Measurements from ENCODE around the gene BCAS3.
A peak's percentile ranks its signal among the peaks of the same experiment; 100 is the strongest.

The BCAS3 gene

GRCh38 chr17:60676758-60677307, 818 bp upstream of the BCAS3 start:
- no peak for DNase-seq

GRCh38 chr17:60678118-60678444, 430 bp downstream of the BCAS3 start:
- no peak for DNase-seq

DNA sequence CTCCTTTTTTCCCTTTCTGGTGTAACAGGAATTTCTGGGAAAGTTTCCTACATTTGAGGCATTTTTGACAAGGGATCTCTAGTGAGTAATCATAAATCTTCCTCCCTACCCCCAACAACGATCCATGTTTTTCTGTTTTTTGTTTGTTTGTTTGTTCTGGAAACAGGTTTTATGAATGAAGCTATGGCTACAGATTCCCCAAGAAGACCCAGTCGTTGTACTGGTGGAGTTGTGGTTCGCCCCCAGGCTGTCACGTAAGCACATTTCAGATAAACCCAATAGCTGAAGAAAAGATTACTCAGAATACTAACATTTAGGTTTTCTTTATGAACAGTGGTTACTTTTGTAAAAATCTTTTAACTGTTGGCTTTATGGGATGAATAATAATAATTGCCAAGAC, 1.6 kb downstream of the BCAS3 start:
- DNase-seq: no peak

- no peak for DNase-seq
Observed at GRCh38 chr17:60680754-60681153, 3.1 kb downstream of the BCAS3 start.

- DNase-seq: no peak
Observed at GRCh38 chr17:60685437-60685836, 7.8 kb downstream of the BCAS3 start.

GRCh38 chr17:60695960-60696359, 18.3 kb downstream of the BCAS3 start:
- no peak for DNase-seq

GRCh38 chr17:60699090-60699489, 21.4 kb downstream of the BCAS3 start:
- DNase-seq: no peak

- no peak for DNase-seq
Observed at GRCh38 chr17:60704170-60704569, 26.5 kb downstream of the BCAS3 start.

- no peak for DNase-seq
Observed at GRCh38 chr17:60712675-60713074, 35.0 kb downstream of the BCAS3 start.

- no peak for DNase-seq
Observed at GRCh38 chr17:60713608-60714007, 36.0 kb downstream of the BCAS3 start.

DNA sequence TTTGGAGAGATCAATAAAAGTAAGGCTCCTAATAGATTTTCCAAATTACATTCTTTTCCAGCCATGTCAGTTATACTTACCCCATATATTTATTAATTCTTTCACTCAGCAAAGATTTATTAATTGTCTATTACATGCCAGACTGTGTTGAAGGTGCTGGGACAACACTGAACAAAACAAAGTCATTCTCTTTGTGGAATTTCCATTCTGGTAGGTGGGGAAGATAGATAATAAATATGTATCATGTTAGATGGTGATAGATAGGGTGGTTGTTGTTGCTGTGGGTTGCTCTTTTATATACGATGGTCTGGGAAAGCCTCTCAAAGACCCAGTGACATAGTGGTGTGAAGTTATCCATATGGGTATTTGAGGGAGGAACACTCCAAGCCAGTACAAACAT, 39.1 kb downstream of the BCAS3 start:
- no peak for DNase-seq

DNA sequence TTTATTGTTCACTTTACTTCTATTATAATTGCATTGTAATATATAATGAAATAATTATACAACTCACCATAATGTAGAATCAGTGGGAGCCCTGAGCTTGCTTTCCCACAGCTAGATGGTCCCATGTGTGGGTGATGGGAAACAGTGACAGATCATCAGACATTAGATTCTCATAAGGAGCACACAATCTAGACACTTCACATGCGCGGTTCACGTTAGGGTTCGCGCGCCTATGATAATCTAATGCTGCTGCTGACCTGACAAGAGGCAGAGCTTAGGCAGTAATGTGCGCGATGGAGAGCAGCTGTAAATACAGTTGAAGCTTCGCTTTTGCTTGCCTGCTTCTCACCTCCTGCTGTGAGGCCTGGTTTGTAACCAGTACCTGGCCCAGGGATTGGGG, 40.2 kb downstream of the BCAS3 start:
- DNase-seq: no peak

- peak; percentile 58 for DNase-seq
Observed at GRCh38 chr17:60720763-60721531, 43.3 kb downstream of the BCAS3 start.

DNA sequence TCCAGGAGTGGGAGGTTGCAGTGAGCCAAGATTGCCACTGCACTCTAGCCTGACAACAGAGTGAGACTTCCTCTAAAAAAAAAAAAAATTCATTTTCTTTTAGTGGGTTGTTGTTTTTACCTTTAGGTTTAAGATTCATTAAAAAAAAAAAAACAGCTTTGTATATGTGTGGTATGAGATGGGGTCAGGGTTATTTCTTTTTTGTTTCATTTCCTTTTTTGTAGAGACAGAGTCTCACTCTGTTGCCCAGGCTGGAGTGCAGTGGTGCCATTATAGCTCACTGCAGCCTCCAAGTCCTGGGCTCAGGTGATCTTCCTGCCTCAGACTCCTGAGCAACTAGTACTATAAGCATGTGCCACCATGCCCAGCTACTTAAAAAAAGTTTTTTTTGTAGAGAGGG, 47.0 kb downstream of the BCAS3 start:
- DNase-seq: no peak

DNA sequence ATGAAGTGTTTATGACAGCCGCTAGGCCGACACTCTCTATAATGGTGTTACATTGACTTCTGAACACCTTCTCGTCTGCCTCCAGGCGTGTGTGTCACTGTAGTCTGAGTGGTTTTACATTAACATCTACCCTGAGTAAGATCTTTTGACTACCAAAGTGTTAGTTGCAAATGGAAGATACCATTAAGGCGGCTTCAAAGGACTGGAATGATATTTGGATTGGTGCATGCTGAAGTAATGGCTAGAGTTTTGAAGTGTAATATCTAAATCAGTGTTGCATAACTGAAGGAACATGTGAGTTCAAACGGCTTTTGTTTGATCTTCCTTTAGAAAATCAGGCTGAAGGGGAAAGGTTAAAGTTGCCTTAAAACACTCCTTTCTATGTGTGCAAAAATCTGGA, 52.2 kb downstream of the BCAS3 start:
- no peak for DNase-seq

- no peak for DNase-seq
Observed at GRCh38 chr17:60730273-60730672, 52.6 kb downstream of the BCAS3 start.

GRCh38 chr17:60738287-60738686, 60.6 kb downstream of the BCAS3 start:
- no peak for DNase-seq

DNA sequence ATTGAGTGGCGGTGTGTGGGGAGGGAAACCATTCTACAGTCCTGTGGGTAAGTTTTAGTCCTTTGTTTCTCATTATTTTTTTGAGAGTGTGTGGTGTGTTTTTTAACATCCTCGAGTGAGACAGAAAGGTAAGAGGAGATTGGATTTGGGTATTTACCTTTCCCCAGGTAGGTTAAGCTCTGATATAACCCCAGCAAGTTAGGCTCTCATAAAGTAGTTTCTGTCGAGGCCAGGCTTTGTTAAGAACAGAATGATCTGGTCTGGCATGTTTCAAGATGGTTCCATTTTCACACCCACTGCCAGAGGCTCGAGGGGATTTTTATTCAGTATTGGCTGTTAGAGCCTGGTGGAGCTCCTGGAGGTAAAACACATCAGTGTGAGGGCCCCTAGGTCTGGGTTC, 62.9 kb downstream of the BCAS3 start:
- DNase-seq: no peak

DNA sequence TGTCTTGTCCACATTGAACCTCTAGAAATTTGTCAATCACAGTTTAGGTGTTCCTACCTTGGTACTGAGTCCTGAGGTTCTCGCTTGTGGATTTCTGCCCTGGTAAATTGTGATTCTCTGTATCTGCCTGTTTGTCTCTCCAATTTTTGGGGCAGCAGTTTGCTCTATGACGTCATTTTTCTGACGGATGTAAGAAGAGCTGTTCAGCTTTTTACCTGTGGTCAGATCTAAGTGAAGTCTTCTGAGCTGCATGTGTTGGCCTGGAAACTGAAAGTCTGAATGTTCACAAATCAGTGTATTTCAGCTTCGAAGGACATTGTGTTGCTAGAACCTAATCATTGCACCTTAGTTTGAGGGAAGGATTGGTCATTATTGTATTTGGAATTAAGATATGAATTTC, 63.4 kb downstream of the BCAS3 start:
- DNase-seq: no peak

GRCh38 chr17:60743282-60743681, 65.6 kb downstream of the BCAS3 start:
- no peak for DNase-seq

DNA sequence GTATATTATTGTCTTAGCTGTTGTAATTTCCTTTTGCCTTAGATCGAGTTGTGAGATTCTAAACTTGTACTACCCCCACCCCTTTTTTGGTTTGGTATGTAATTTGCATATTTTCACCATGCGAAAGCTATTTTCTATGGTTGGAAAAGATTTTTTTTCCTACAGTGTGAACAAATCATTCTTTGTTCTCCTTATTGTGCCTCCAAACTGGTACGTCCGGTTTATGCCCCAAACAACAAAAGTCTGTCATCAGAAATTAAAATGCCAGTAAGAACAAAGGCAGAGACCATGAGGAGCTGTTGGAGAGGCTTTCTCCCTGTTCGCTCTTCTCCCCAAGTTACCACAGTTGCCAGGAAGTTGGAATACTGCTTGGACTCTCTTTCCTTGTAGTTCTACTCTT, 66.1 kb downstream of the BCAS3 start:
- no peak for DNase-seq

GRCh38 chr17:60744355-60744966, 66.8 kb downstream of the BCAS3 start:
- no peak for DNase-seq

- no peak for DNase-seq
Observed at GRCh38 chr17:60745544-60745943, 67.9 kb downstream of the BCAS3 start.

GRCh38 chr17:60747069-60747808, 69.6 kb downstream of the BCAS3 start:
- no peak for DNase-seq
